Panc1 (cell line): ENCODE measurements around the gene OR4D6. TPM values are rescaled to one million over a fixed set of nuclear protein-coding genes. Genes with fewer than 3 reads are reported as not detected.

Source experiments
- ATAC-seq: fragments of 200-7000 bp; cut with Tn5 transposase; 2 replicates; pipeline ENCODE4 v1.9.1; 2020; ENCODE audit warnings: mild to moderate bottlenecking, moderate library complexity
- Bru-seq: library from RNA; stranded (reverse); fragments of 400-500 nt; gene quantifications from one replicate; lab custom pipeline; 2021; lab: Mats Ljungman, UMichigan
- BruChase-seq, 2 experiments: library from RNA; stranded (reverse); fragments of 400-500 nt; gene quantifications; one replicate each; lab custom pipeline; 2021; lab: Mats Ljungman, UMichigan
- BruUV-seq: library from RNA; stranded (reverse); fragments of 400-500 nt; replicated peaks from 2 replicates; lab custom pipeline; 2021; lab: Mats Ljungman, UMichigan
- CTCF ChIA-PET: fragments of 300-600 bp; sonication (Branson Sonifier 250); formaldehyde crosslinking; loops from one replicate; lab custom pipeline; 2022; ENCODE audit warnings: antibody characterized with exemption; lab: Charles Lee
- POLR2A ChIA-PET: fragments of 300-600 bp; sonication (Branson Sonifier 250); formaldehyde crosslinking; loops from one replicate; lab custom pipeline; 2022; ENCODE audit warnings: antibody characterized with exemption; lab: Charles Lee
- DNase-seq: peaks from one replicate; pipeline ENCODE4 v3.0.0-alpha.2; 2010; ENCODE audit warnings: low read depth, low spot score
- H3K27ac ChIP-seq: 2 replicates; pipeline ENCODE4 v1.5.1; 2011; ENCODE audit warnings: mild to moderate bottlenecking, low read length, inconsistent platforms
- H3K27me3 ChIP-seq: fragments of 200-500 bp; sonication (Bioruptor generic); 2 replicates; pipeline ENCODE4 v1.6.0; 2014; ENCODE audit warnings: low read length, inconsistent platforms; ENCODE audit not compliant: control insufficient read depth, insufficient read depth
- H3K36me3 ChIP-seq: fragments of 200-500 bp; sonication (Bioruptor generic); 2 replicates; pipeline ENCODE4 v1.5.1; 2014; ENCODE audit warnings: inconsistent platforms, mild to moderate bottlenecking, low read length, moderate library complexity; ENCODE audit not compliant: control insufficient read depth, insufficient read depth
- H3K4me1 ChIP-seq: 2 replicates; pipeline ENCODE4 v1.5.1; 2011; ENCODE audit warnings: inconsistent platforms, mild to moderate bottlenecking, low read length, moderate library complexity; ENCODE audit not compliant: control insufficient read depth, insufficient read depth
- H3K4me3 ChIP-seq, 2 experiments: 2 replicates each; pipeline ENCODE4 v1.5.1; 2011 to 2012; ENCODE audit warnings: low read depth in 2 of 2, low read length in 2 of 2, mild to moderate bottlenecking in 2 of 2, inconsistent platforms in 1 of 2, moderate library complexity in 1 of 2
- H3K9me3 ChIP-seq: fragments of 200-500 bp; sonication (Bioruptor generic); 2 replicates; pipeline ENCODE4 v1.5.1; 2014; ENCODE audit warnings: low read depth, mild to moderate bottlenecking, inconsistent platforms, low read length, moderate library complexity; ENCODE audit not compliant: control insufficient read depth, insufficient read depth
- POLR2AphosphoS5 ChIP-seq: IDR thresholded peaks from 2 replicates; pipeline ENCODE4 v1.6.1; 2012; ENCODE audit warnings: mild to moderate bottlenecking, low read depth, low read length, moderate library complexity
- REST ChIP-seq, 2 experiments: IDR thresholded peaks; 2 replicates each; pipeline ENCODE4 v1.6.1; 2011 to 2012; ENCODE audit warnings: low read depth in 2 of 2, control low read depth in 1 of 2, low read length in 1 of 2, mild to moderate bottlenecking in 1 of 2, moderate library complexity in 1 of 2; ENCODE audit not compliant: insufficient read depth in 1 of 2
- SIN3A ChIP-seq: IDR thresholded peaks from 2 replicates; pipeline ENCODE4 v1.6.1; 2012; ENCODE audit warnings: low read depth, mild to moderate bottlenecking, low read length, moderate library complexity, borderline replicate concordance; ENCODE audit not compliant: insufficient read depth
- TCF7L2 ChIP-seq: IDR thresholded peaks from 2 replicates; pipeline ENCODE4 v1.6.1; 2011; ENCODE audit warnings: mild to moderate bottlenecking, low read depth, low read length, inconsistent platforms
- in situ Hi-C: cut with HindIII; loops from 2 replicates; pipeline ENCODE4 v1.10.0; 2016; ENCODE audit warnings: low sequenced_read_pairs, low pct_unique_long_range_greater_than_20kb
- intact Hi-C: fragments of 100-400 bp; cut with micrococcal nuclease; formaldehyde crosslinking; loops from one replicate; pipeline ENCODE4 v1.10.0; 2022; ENCODE audit not compliant: unreplicated experiment
- long read RNA-seq: library from polyadenylated mRNA; unstranded; transcript quantifications from one replicate; pipeline ENCODE4 v2.0.0, GENCODE V29; 2021; ENCODE audit not compliant: unreplicated experiment
- polyA plus RNA-seq: library from polyadenylated mRNA; unstranded; fragments of >200 nt; gene quantifications from one replicate; pipeline ENCODE4 v1.2.1, GENCODE V29; 2012; ENCODE audit warnings: missing spikeins; ENCODE audit not compliant: insufficient read length
- total RNA-seq: library from RNA; stranded (reverse); gene quantifications from one replicate; pipeline ENCODE4 v1.2.1, GENCODE V29; 2021; ENCODE audit not compliant: unreplicated experiment
- TF ChIP-seq, protein P1 (sequence below): fragments of 450-650 bp; IDR thresholded peaks from 2 replicates; pipeline ENCODE4 v1.5.1; 2017; ENCODE audit warnings: mild to moderate bottlenecking

Gene OR4D6
- not detected for total RNA-seq
- polyA plus RNA-seq = not detected
- not detected for Bru-seq, nascent RNA
- not detected for BruChase-seq, experiment 1, labeled RNA remaining after a 2-hour chase
- not detected for BruChase-seq, experiment 2, labeled RNA remaining after a 6-hour chase
- long read RNA-seq = 0 reads

- TF ChIP-seq REST (IDR thresholded peaks at IDR 0.05; ENCODE audit: insufficient read depth in 1 of 2, low read depth in 2 of 2, low read length in 1 of 2) = no peak
- no peak for TF ChIP-seq TCF7L2
- TF ChIP-seq SIN3A = no peak
- DNase-seq (no peak), ATAC-seq (no peak)
- intact Hi-C loops = no loop called here
- H3K9me3 ChIP-seq = no peaks in the 10 kb centered on the region
- no TSS peak for BruUV-seq
- in situ Hi-C loops = no loop called here
- no peak within 1 kb of the TSS for H3K4me3 ChIP-seq
- no peaks in the 10 kb centered on the region for H3K4me1 ChIP-seq
- no peaks in the 10 kb centered on the region for H3K27me3 ChIP-seq
- H3K27ac ChIP-seq = no peak within 1 kb of the TSS
- POLR2A ChIA-PET = no interaction called here
- H3K36me3 ChIP-seq = no peaks in the 10 kb centered on the region
- CTCF ChIA-PET = no interaction called here
Measured at GRCh38 chr11:59456661-59457060, at the start of gene OR4D6. TSS of gene OR4D6 (plus strand) at chr11:59456961. CDS start at chr11:59456961, 0 bp downstream.

DNA sequence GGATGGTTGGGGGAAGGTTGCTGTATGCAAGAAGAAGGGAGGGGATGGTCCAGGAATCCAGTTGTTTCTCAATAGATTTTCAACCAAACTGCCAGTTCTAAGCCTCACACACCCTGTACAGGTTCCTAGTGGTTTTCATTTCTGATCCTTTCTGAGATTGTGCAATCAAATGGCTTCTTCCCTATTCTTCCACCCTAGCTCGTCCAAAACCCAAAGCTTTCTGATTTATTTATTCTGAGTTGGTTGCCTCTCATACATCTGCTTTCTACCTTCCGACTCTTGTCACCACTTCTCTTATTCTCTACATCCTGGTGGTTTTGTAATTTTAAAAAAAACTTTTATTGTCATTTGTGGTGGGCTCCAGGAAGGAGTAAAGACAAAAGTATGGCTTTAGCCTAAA is 43.1 kb upstream of the OR4D6 start:
- no peak for DNase-seq
- Histone ChIP-seq H3K27ac (no peak overlapping the region), H3K4me1 (no peaks in the 10 kb centered on the region), H3K9me3 (no peaks in the 10 kb centered on the region; the same call in 1 of the 2 replicates), H3K4me3 (no peak overlapping the region), H3K36me3 (no peaks in the 10 kb centered on the region), H3K27me3 (no peaks in the 10 kb centered on the region)
- POLR2A ChIA-PET = no interaction called here
- no peak for ATAC-seq
- BruUV-seq = no TSS peak
- in situ Hi-C loops = no loop called here
- TF ChIP-seq SIN3A (no peak), POLR2AphosphoS5 (no peak)
- intact Hi-C loops = no loop called here
- CTCF ChIA-PET = no interaction called here

- no peaks in the 10 kb centered on the region for H3K4me1 ChIP-seq
- H3K27ac ChIP-seq = no peak overlapping the region
- POLR2A ChIA-PET = no interaction called here
- H3K27me3 ChIP-seq = no peaks in the 10 kb centered on the region; the same call in 1 of the 2 replicates
- ATAC-seq = no peak
- H3K4me3 ChIP-seq = no peak overlapping the region
- no TSS peak for BruUV-seq
- in situ Hi-C loops (no loop called here), intact Hi-C loops (no loop called here)
- H3K36me3 ChIP-seq = no peaks in the 10 kb centered on the region
- CTCF ChIA-PET = no interaction called here
- no peaks in the 10 kb centered on the region; the same call in 1 of the 2 replicates for H3K9me3 ChIP-seq
- TF ChIP-seq POLR2AphosphoS5 (no peak), SIN3A (no peak), REST (IDR thresholded peaks at IDR 0.05; ENCODE audit: insufficient read depth in 1 of 2, low read depth in 2 of 2, low read length in 1 of 2) (no peak), TCF7L2 (no peak)
- TF ChIP-seq, protein P1, sequence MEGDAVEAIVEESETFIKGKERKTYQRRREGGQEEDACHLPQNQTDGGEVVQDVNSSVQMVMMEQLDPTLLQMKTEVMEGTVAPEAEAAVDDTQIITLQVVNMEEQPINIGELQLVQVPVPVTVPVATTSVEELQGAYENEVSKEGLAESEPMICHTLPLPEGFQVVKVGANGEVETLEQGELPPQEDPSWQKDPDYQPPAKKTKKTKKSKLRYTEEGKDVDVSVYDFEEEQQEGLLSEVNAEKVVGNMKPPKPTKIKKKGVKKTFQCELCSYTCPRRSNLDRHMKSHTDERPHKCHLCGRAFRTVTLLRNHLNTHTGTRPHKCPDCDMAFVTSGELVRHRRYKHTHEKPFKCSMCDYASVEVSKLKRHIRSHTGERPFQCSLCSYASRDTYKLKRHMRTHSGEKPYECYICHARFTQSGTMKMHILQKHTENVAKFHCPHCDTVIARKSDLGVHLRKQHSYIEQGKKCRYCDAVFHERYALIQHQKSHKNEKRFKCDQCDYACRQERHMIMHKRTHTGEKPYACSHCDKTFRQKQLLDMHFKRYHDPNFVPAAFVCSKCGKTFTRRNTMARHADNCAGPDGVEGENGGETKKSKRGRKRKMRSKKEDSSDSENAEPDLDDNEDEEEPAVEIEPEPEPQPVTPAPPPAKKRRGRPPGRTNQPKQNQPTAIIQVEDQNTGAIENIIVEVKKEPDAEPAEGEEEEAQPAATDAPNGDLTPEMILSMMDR = no peak
- no peak for DNase-seq
Measured at GRCh38 chr11:59415111-59415510, 41.6 kb upstream of the OR4D6 start.
